Astrocyte (in vitro differentiated cells and primary cell): ENCODE data around the gene CATSPERZ. TPM values are rescaled to one million over a fixed set of nuclear protein-coding genes. Genes with fewer than 3 reads are reported as not detected.
A peak's percentile ranks its signal among the peaks of the same experiment; 100 is the strongest.

ENCODE experiments used
- DNase-seq: peaks from one replicate; pipeline ENCODE4 v3.0.0-alpha.2; 2010; ENCODE audit warnings: low read depth
- FAIRE-seq: peaks from 2 replicates; lab custom pipeline; 2011; peaks lifted over from hg19 to GRCh38; lab: Jason Lieb, UNC
- H2AFZ ChIP-seq: 2 replicates; pipeline ENCODE4 v1.6.0; 2012; ENCODE audit warnings: low read depth, low read length, inconsistent platforms
- H3K27ac ChIP-seq: 2 replicates; pipeline ENCODE4 v1.5.1; 2011; ENCODE audit warnings: low read depth, low read length, inconsistent platforms
- H3K27me3 ChIP-seq: 2 replicates; pipeline ENCODE4 v1.6.0; 2011; ENCODE audit warnings: low read length, inconsistent platforms; ENCODE audit not compliant: insufficient read depth
- H3K36me3 ChIP-seq: 2 replicates; pipeline ENCODE4 v1.5.1; 2011; ENCODE audit warnings: low read length, inconsistent platforms; ENCODE audit not compliant: insufficient read depth
- H3K4me1 ChIP-seq: 2 replicates; pipeline ENCODE4 v1.5.1; 2011; ENCODE audit warnings: low read length, inconsistent platforms; ENCODE audit not compliant: insufficient read depth
- H3K4me2 ChIP-seq: 2 replicates; pipeline ENCODE4 v1.6.0; 2012; ENCODE audit warnings: low read length, inconsistent platforms
- H3K4me3 ChIP-seq: 2 replicates; pipeline ENCODE4 v1.5.1; 2011; ENCODE audit warnings: low read depth, mild to moderate bottlenecking, low read length, inconsistent platforms; ENCODE audit not compliant: insufficient read depth
- H3K79me2 ChIP-seq: 2 replicates; pipeline ENCODE4 v1.6.0; 2012; ENCODE audit warnings: mild to moderate bottlenecking, low read length, inconsistent platforms; ENCODE audit not compliant: insufficient read depth
- H3K9ac ChIP-seq: 2 replicates; pipeline ENCODE4 v1.6.0; 2012; ENCODE audit warnings: mild to moderate bottlenecking, low read length, inconsistent platforms
- H3K9me3 ChIP-seq: 2 replicates; pipeline ENCODE4 v1.5.1; 2012; ENCODE audit warnings: low read depth, mild to moderate bottlenecking, low read length, inconsistent platforms; ENCODE audit not compliant: insufficient read depth
- H4K20me1 ChIP-seq: 2 replicates; pipeline ENCODE4 v1.6.0; 2012; ENCODE audit warnings: low read length, inconsistent platforms; ENCODE audit not compliant: insufficient read depth
- H3K27ac Mint-ChIP-seq: one replicate; pipeline ENCODE4 v1.8.0; 2021; ENCODE audit warnings: mild to moderate bottlenecking, mixed read lengths; ENCODE audit not compliant: unreplicated experiment
- H3K27me3 Mint-ChIP-seq: one replicate; pipeline ENCODE4 v1.8.0; 2021; ENCODE audit warnings: low read depth, mixed read lengths; ENCODE audit not compliant: unreplicated experiment
- H3K36me3 Mint-ChIP-seq: one replicate; pipeline ENCODE4 v1.8.0; 2021; ENCODE audit warnings: low read depth, mixed read lengths; ENCODE audit not compliant: unreplicated experiment
- H3K4me1 Mint-ChIP-seq: one replicate; pipeline ENCODE4 v1.8.0; 2021; ENCODE audit warnings: low read depth, mixed read lengths; ENCODE audit not compliant: unreplicated experiment
- H3K4me3 Mint-ChIP-seq: one replicate; pipeline ENCODE4 v1.8.0; 2021; ENCODE audit warnings: mild to moderate bottlenecking, moderate library complexity, mixed read lengths; ENCODE audit not compliant: unreplicated experiment
- H3K9me3 Mint-ChIP-seq: one replicate; pipeline ENCODE4 v1.8.0; 2021; ENCODE audit warnings: mild to moderate bottlenecking, mixed read lengths; ENCODE audit not compliant: unreplicated experiment
- CTCF ChIP-seq: IDR thresholded peaks from 2 replicates; pipeline ENCODE4 v1.5.1; 2011; ENCODE audit warnings: low read depth, mild to moderate bottlenecking, inconsistent platforms, low read length, moderate library complexity; ENCODE audit not compliant: insufficient read depth
- EZH2 ChIP-seq: IDR thresholded peaks from 2 replicates; pipeline ENCODE4 v1.6.1; 2012; ENCODE audit warnings: mild to moderate bottlenecking, low read length, inconsistent platforms; ENCODE audit not compliant: insufficient read depth
- total RNA-seq: library from RNA; stranded (reverse); gene quantifications from 2 replicates; pipeline ENCODE4 v1.2.1, GENCODE V29; 2021

CATSPERZ gene
- total RNA-seq, 1 donor from 2014 or later, result not detected

DNA sequence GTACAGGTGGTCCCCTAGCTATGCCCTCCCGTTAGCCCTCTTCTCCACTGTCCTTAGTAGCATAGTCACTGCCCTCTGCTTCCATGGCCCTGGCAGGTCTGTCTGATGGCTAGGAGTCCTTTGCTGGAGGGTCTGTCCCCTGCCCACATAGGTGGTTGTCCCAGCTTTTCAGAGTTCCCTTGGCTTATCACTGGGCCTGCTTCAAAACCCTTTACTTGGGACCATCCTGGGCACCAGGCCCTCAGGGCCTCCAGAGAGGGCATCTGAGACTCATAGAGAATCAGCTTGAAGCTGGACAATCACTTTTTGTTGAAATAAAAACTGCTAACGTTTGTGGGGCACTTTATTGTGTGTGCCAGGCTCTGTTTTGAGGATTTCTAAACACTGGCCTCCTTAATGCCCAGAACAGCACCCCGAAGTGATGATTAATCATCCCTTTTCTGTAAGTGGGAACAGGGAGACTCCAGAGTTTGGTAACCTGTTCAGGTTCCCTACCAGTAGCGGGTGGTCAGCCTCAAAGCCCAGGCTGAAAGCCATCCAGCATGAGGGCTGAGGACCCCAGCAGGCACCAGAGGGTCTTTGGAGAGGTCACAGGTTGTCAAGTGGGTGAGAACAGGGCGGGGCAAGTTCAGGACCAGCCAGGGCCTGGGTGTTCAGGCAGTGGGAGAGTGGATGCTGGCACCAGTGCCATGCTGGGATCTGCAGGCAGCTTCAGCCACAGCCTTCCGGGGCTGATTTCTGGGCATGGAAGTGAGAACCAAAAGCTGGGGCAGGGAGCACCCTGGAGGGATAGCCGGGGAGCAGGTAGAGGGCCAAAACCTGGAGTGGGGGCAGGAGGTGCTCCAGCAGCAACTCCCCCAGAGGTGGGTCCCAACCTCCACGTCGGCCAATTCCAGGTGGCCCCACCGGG, 9.6 kb upstream of the CATSPERZ start:
- DNase-seq (no peak), FAIRE-seq (no peak)
- Mint-ChIP-seq H3K27me3 (peaks cover 34% of the 10 kb centered on the region), H3K27ac (no peak overlapping the region), H3K9me3 (no peaks in the 10 kb centered on the region), H3K36me3 (peaks cover 4% of the 10 kb centered on the region), H3K4me3 (peak overlapping the region; percentile 72), H3K4me1 (peaks cover 14% of the 10 kb centered on the region)
- H3K4me3 ChIP-seq, result no peak overlapping the region
- no peaks in the 10 kb centered on the region for H3K79me2 ChIP-seq
- H3K4me2 ChIP-seq, result no peak overlapping the region
- peaks cover 7% of the 10 kb centered on the region for H3K4me1 ChIP-seq
- H3K27ac ChIP-seq, result no peak overlapping the region
- H4K20me1 ChIP-seq, result peaks cover 31% of the 10 kb centered on the region
- peaks cover 43% of the 10 kb centered on the region for H3K27me3 ChIP-seq
- TF ChIP-seq EZH2, result no peak
- no peak for TF ChIP-seq CTCF
- H3K9ac ChIP-seq, result no peak overlapping the region
- H3K36me3 ChIP-seq, result no peaks in the 10 kb centered on the region
- no peak overlapping the region for H2AFZ ChIP-seq
- H3K9me3 ChIP-seq, result no peaks in the 10 kb centered on the region

DNA sequence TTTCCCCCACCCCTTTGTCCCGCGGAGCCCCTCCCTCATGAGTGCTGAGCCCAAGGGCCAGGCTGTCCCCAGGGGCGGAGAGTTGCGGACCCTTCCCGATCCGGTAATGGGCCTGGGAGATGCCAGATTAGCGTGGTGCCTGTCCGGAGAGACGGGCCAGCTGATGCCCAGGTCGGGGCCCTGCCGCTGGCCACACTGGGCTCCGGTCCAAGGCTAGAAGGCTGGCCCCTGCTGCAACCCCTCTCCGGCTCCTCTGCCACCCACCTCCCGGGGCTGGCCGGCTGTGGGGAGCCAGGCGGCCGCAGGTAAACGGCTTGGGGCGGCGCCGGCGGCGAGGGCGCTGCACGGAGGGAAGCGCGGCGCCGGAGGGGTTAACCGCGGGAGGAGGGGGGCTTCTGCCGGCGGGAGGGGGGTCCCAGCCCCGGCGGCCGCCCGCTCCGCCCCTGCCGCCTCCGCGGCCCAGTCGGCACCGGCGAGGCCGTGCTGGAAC, 8.9 kb upstream of the CATSPERZ start, which contains the start of gene KCNK4:
KCNK4 (plus strand) TSS at position 41 of the 490 bp plus-strand sequence. CDS start 1,717 bp downstream, outside the sequence.
- H3K4me1 Mint-ChIP-seq, result peaks cover 14% of the 10 kb centered on the region
- no peak within 1 kb of the TSS for H3K27ac Mint-ChIP-seq
- peak within 1 kb of the TSS; percentile 72 for H3K4me2 ChIP-seq
- no peak for DNase-seq
- H3K79me2 ChIP-seq, result no peaks in the 10 kb centered on the region
- H3K27me3 Mint-ChIP-seq, result peaks cover 40% of the 10 kb centered on the region
- no peak within 1 kb of the TSS for H3K27ac ChIP-seq
- peaks cover 50% of the 10 kb centered on the region for H3K27me3 ChIP-seq
- peak; percentile 27 for TF ChIP-seq EZH2
- TF ChIP-seq CTCF, result no peak
- H3K36me3 ChIP-seq, result no peaks in the 10 kb centered on the region
- peaks cover 4% of the 10 kb centered on the region for H3K36me3 Mint-ChIP-seq
- peak within 1 kb of the TSS; percentile 72 for H3K4me3 Mint-ChIP-seq
- peak within 1 kb of the TSS; percentile 17 for H3K4me3 ChIP-seq
- H4K20me1 ChIP-seq, result peaks cover 31% of the 10 kb centered on the region
- no peak within 1 kb of the TSS for H2AFZ ChIP-seq
- no peaks in the 10 kb centered on the region for H3K9me3 ChIP-seq
- no peak within 1 kb of the TSS for H3K9ac ChIP-seq
- H3K9me3 Mint-ChIP-seq, result no peaks in the 10 kb centered on the region
- H3K4me1 ChIP-seq, result peaks cover 3% of the 10 kb centered on the region
- FAIRE-seq, result no peak
